Endothelial cell of umbilical vein (primary cell): Measurements from ENCODE around the gene SLC30A1. TPM values are rescaled to one million over a fixed set of nuclear protein-coding genes. Genes with fewer than 3 reads are reported as not detected.

ENCODE experiments used
- BruUV-seq: library from RNA; stranded (reverse); fragments of 400-500 nt; replicated peaks from 2 replicates; lab custom pipeline; 2021; lab: Mats Ljungman, UMichigan
- CTCF ChIA-PET: fragments of 300-600, 350-600 bp; sonication (Branson Sonifier 250); formaldehyde crosslinking; loops from one replicate; lab custom pipeline; 2021; ENCODE audit warnings: antibody characterized with exemption, inconsistent platforms; lab: Charles Lee
- POLR2A ChIA-PET: fragments of 300-600, 350-600 bp; sonication (Branson Sonifier 250); formaldehyde crosslinking; loops from one replicate; lab custom pipeline; 2021; ENCODE audit warnings: antibody characterized with exemption, inconsistent platforms; lab: Charles Lee
- DNase-seq: peaks from one replicate; pipeline ENCODE4 v3.0.0-alpha.2; 2011; ENCODE audit warnings: low read depth, low spot score
- FAIRE-seq: peaks from 2 replicates; lab custom pipeline; 2011; peaks lifted over from hg19 to GRCh38; lab: Jason Lieb, UNC
- H2AFZ ChIP-seq: 2 replicates; pipeline ENCODE4 v1.6.0; 2012; ENCODE audit warnings: low read depth, low read length, control low read depth, inconsistent platforms
- H3K27ac ChIP-seq: 2 replicates; pipeline ENCODE4 v1.5.1; 2011; ENCODE audit warnings: low read depth, mild to moderate bottlenecking, control low read depth, low read length, moderate library complexity; ENCODE audit not compliant: insufficient read depth
- H3K27me3 ChIP-seq, 2 experiments: 2 replicates each; pipeline versions ENCODE4 v1.6.0 to v1.6.1; 2011; ENCODE audit warnings: low read length in 2 of 2, mixed read lengths in 1 of 2; ENCODE audit not compliant: control insufficient read depth in 2 of 2, insufficient read depth in 2 of 2
- H3K36me3 ChIP-seq, 2 experiments: 2 replicates in 1 of 2; 3 replicates in 1 of 2; pipeline ENCODE4 v1.5.1; 2011; ENCODE audit warnings: low read length in 2 of 2, mild to moderate bottlenecking in 1 of 2, moderate library complexity in 1 of 2; ENCODE audit not compliant: control insufficient read depth in 2 of 2, insufficient read depth in 2 of 2; ENCODE audit errors: extremely low read depth in 1 of 2
- H3K4me1 ChIP-seq: 3 replicates; pipeline ENCODE4 v1.5.1; 2011; ENCODE audit warnings: mild to moderate bottlenecking, low read length; ENCODE audit not compliant: control insufficient read depth, insufficient read depth; ENCODE audit errors: extremely low read depth
- H3K4me2 ChIP-seq: 2 replicates; pipeline ENCODE4 v1.6.1; 2011; ENCODE audit warnings: low read length, control low read depth, mixed read lengths; ENCODE audit not compliant: insufficient read depth
- H3K4me3 ChIP-seq, 3 experiments: fragments of 200-600 bp in 1 of 3; sonication (generic), shearing (Covaris generic) in 1 of 3; replicated peaks in 1 of 3; 2 replicates each; pipeline ENCODE4 v1.5.1; 2011 to 2016; ENCODE audit warnings: control low read depth in 3 of 3, low read length in 3 of 3, mild to moderate bottlenecking in 2 of 3, inconsistent platforms in 1 of 3, low read depth in 1 of 3, moderate library complexity in 1 of 3; ENCODE audit not compliant: insufficient read depth in 1 of 3
- H3K79me2 ChIP-seq: 2 replicates; pipeline ENCODE4 v1.6.0; 2012; ENCODE audit warnings: low read length, inconsistent platforms; ENCODE audit not compliant: control insufficient read depth, insufficient read depth
- H3K9ac ChIP-seq: replicated peaks from 2 replicates; pipeline ENCODE3; 2011; ENCODE audit warnings: low read length, control low read depth; ENCODE audit not compliant: insufficient read depth; ENCODE audit errors: extremely low read depth
- H3K9me1 ChIP-seq: replicated peaks from 3 replicates; pipeline ENCODE4 v1.6.0; 2011; ENCODE audit warnings: mild to moderate bottlenecking, low read length; ENCODE audit not compliant: control insufficient read depth, insufficient read depth; ENCODE audit errors: extremely low read depth
- H3K9me3 ChIP-seq: replicated peaks from 2 replicates; pipeline ENCODE4 v1.5.1; 2012; ENCODE audit warnings: low read length, inconsistent platforms; ENCODE audit not compliant: control insufficient read depth, insufficient read depth
- H4K20me1 ChIP-seq: replicated peaks from 2 replicates; pipeline ENCODE3; 2011; ENCODE audit warnings: mild to moderate bottlenecking, low read length; ENCODE audit not compliant: control insufficient read depth, insufficient read depth; ENCODE audit errors: extremely low read depth
- CTCF ChIP-seq, 2 donors: IDR thresholded peaks; 1 replicate in 1 of 2; 2 replicates in 1 of 2; pipeline ENCODE4 v1.5.1; 2011; ENCODE audit warnings: low read length in 2 of 2, mild to moderate bottlenecking in 2 of 2, moderate library complexity in 2 of 2, control low read depth in 1 of 2, inconsistent platforms in 1 of 2, low read depth in 1 of 2; ENCODE audit not compliant: insufficient read depth in 1 of 2; ENCODE audit errors: extremely low read depth in 1 of 2
- EZH2 ChIP-seq: IDR thresholded peaks from 2 replicates; pipeline ENCODE4 v1.6.1; 2012; ENCODE audit warnings: borderline replicate concordance, low read depth, mild to moderate bottlenecking, moderate library complexity, low read length, inconsistent platforms; ENCODE audit not compliant: severe bottlenecking
- FOS ChIP-seq: IDR thresholded peaks from 2 replicates; pipeline ENCODE4 v1.6.1; 2011; ENCODE audit warnings: mild to moderate bottlenecking, low read length, moderate library complexity, borderline replicate concordance; ENCODE audit not compliant: insufficient read depth
- GATA2 ChIP-seq: IDR thresholded peaks from 2 replicates; pipeline ENCODE4 v1.7.0; 2011; ENCODE audit warnings: low read depth, mild to moderate bottlenecking, moderate library complexity, mixed read lengths, low read length; ENCODE audit not compliant: insufficient read length, insufficient read depth
- JUN ChIP-seq: IDR thresholded peaks from 2 replicates; pipeline ENCODE4 v1.6.1; 2011; ENCODE audit warnings: borderline replicate concordance, low read depth; ENCODE audit not compliant: insufficient read length, insufficient read depth
- MAX ChIP-seq: IDR thresholded peaks from 2 replicates; pipeline ENCODE4 v1.6.1; 2011; ENCODE audit not compliant: insufficient read depth, insufficient read length
- MYC ChIP-seq: IDR thresholded peaks from one replicate; pipeline ENCODE4 v1.6.1; 2011; ENCODE audit warnings: mild to moderate bottlenecking, low read depth, low read length
- POLR2A ChIP-seq: IDR thresholded peaks from 2 replicates; pipeline ENCODE4 v1.6.1; 2012; ENCODE audit warnings: low read depth, mild to moderate bottlenecking, control low read depth, low read length
- POLR2AphosphoS5 ChIP-seq: IDR thresholded peaks from 2 replicates; pipeline ENCODE4 v1.6.1; 2012; ENCODE audit warnings: low read depth, mild to moderate bottlenecking, control low read depth, low read length, moderate library complexity; ENCODE audit not compliant: insufficient read depth
- dilution Hi-C: fragments of 300-500 bp; cut with MboI; formaldehyde crosslinking; loops from one replicate; pipeline ENCODE4 v1.15.0; 2019; ENCODE audit warnings: low sequenced_read_pairs; ENCODE audit not compliant: extremely low pct_ligation_motif_present
- intact Hi-C: fragments of 100-400 bp; cut with micrococcal nuclease; formaldehyde crosslinking; loops from one replicate; pipeline ENCODE4 v1.10.0; 2022
- polyA plus RNA-seq, 4 experiments: library from polyadenylated mRNA; depleted of rRNA in 3 of 4; stranded (reverse) in 3 of 4; unstranded in 1 of 4; fragments of >200 nt; gene quantifications; 2 replicates each; pipeline versions ENCODE4 v1.2.1 to v1.2.3, GENCODE V29; 2011 to 2012; ENCODE audit warnings: missing spikeins in 1 of 4
- total RNA-seq: library from RNA; stranded (reverse); gene quantifications from 2 replicates; pipeline ENCODE4 v1.2.3, GENCODE V29; 2021

Gene SLC30A1
- total and polyA plus RNA-seq, 2 donors (not counting 3 experiments of a cell fraction or from before 2014, with no cell fraction given): 5.5 to 21.5 TPM

GRCh38 chr1:211589782-211590721 lies 11.1 kb upstream of the SLC30A1 start:
- FAIRE-seq (no peak), DNase-seq (no peak)
- Histone ChIP-seq H3K4me2 (no peak overlapping the region), H3K9me3 (no peaks in the 10 kb centered on the region), H3K27ac (no peak overlapping the region), H3K9me1 (no peaks in the 10 kb centered on the region), H3K4me3 (no peak overlapping the region), H3K4me1 (no peaks in the 10 kb centered on the region), H3K36me3 (no peaks in the 10 kb centered on the region), H2AFZ (no peak overlapping the region), H3K9ac (no peak overlapping the region), H3K27me3 (no peaks in the 10 kb centered on the region), H4K20me1 (no peaks in the 10 kb centered on the region), H3K79me2 (no peaks in the 10 kb centered on the region)
- intact Hi-C loops (no loop called here), dilution Hi-C loops (no loop called here)
- ChIA-PET CTCF (no interaction called here), POLR2A (no interaction called here)
- no peak for TF ChIP-seq POLR2A
- no peak for TF ChIP-seq FOS
- TF ChIP-seq POLR2AphosphoS5: no peak
- no peak for TF ChIP-seq JUN
- TF ChIP-seq CTCF (IDR thresholded peaks at IDR 0.05; ENCODE audit: extremely low read depth in 1 of 2, insufficient read depth in 1 of 2, low read depth in 1 of 2, low read length in 2 of 2): no peak
- no peak for TF ChIP-seq MYC
- TF ChIP-seq EZH2: no peak
- TF ChIP-seq GATA2: no peak
- TF ChIP-seq MAX: no peak
- BruUV-seq: no TSS peak
